Stimulated activated CD4-positive, alpha-beta T cell treated with anti-CD3 and anti-CD28 coated beads, Interleukin-12 subunit alpha, Interleukin-12 subunit beta, amount 100 ng/mL, for 24 hours (primary cell): ENCODE results near the gene FLOT1.

ENCODE experiments used
- DNase-seq, 2 experiments: peaks; one replicate each; pipeline ENCODE4 v3.0.0-alpha.2; 2020; ENCODE audit warnings: low read depth in 2 of 2

Gene FLOT1, protein sequence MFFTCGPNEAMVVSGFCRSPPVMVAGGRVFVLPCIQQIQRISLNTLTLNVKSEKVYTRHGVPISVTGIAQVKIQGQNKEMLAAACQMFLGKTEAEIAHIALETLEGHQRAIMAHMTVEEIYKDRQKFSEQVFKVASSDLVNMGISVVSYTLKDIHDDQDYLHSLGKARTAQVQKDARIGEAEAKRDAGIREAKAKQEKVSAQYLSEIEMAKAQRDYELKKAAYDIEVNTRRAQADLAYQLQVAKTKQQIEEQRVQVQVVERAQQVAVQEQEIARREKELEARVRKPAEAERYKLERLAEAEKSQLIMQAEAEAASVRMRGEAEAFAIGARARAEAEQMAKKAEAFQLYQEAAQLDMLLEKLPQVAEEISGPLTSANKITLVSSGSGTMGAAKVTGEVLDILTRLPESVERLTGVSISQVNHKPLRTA

DNA sequence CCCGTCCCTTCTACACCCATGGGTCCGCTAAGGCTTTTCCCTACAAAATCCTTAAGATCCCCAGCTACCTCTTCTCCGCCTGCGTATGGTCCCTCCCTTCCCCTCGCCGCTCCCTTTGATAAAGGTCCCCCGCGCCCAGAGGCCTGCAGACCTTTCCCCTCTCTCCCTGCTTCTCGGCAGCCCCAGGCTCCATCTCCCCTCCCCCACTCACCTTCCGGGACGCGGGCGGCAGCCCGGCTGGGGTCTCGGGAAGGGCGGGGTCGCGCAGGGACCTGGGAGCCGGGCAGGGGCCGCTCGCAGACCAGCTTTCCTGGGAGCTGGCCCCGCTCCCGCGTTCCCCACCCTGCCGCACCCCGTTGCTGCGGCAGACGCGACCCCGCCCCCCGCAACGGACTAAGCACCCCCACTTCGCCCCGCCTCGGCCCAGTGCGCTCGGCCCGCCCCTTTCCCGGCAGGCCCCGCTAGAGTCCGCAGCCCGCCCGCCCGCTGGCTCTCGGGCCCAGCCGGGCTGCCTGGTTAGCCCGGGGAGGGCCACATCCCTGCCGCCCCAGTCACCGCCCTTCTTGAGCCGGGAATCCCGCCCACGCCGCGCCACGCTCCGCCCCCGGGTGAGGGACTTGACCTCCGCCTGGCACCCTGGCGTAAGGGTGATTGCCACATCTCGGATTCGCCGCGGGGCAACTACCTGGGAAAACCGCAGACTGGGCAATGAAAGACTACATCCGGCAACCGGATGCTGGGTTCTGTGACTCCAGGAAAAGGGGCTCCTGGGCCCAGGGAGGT lies at the start of gene FLOT1:
TSS of gene FLOT1 (minus strand) at position 372 of the 783 bp plus-strand sequence. CDS start 498 bp downstream, outside the sequence.
- DNase-seq: peak; percentile 90 to 97

DNA sequence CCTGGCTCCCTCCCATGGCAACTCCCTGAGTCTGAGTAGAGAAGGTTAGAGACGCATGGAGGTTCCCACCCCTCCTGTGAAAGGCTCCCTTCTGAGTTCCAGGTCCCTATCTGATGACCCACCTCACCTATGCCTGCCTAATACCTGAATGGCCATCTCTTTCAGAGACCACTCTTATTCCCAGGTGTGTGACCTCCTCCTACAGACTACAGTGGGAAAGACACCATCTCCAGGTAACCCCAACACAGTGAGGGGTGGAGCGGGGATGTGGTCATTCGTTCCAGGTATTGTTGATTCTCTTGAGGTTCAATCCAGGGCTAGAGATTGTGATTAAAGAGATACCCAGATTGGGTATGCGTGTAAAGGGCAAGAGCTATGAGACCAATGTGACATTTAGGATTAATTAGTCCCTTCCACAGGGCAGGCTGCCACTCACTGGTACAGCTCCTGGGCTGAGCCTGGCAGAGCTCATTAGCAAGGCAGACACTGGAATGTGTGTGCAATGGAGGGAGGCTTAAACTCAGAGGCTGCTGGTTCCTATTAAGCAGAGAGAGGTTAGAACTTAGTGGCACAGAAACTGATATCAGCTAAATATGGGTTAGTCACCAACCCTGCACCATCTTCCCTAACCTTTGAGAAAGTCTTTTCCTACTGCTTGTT lies 48.4 kb upstream of the FLOT1 start:
- DNase-seq: no peak

GRCh38 chr6:30789606-30790005 lies 47.1 kb upstream of the FLOT1 start:
- no peak for DNase-seq

GRCh38 chr6:30787954-30788353 lies 45.5 kb upstream of the FLOT1 start:
- DNase-seq: no peak

GRCh38 chr6:30782425-30783014 lies 40.0 kb upstream of the FLOT1 start:
- no peak for DNase-seq

DNA sequence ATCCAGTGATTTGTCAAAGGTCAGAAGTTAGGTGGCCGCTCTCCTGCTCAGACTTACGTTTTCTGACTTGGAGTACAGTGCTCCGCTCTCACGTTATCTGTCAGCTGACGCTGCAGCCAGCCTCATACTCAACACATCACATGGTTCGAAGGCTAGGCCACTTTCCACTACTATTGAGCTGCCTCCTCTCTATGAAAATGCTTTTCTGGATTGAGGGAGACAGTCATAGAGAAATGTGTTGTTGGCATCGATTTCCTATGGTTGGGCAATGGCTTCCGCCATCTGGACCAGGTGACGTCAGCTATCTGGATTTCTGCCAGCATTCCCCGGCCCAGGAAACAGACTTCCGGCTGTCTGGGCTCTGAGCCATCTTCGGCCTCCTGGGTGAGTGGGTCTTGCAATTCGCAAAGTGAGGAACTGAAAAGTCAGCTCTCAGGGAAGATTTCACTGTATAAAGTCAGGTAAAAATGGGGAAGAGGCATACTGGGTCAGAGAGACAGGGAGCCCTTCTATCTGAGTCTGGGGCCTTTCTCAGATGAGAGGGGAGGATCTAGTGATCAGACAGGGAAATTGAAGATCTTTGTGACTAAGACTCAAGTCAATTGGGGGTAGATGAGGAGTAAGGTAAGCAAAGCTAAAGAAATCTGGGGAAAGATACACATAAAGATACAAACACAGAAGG lies 39.4 kb upstream of the FLOT1 start:
- DNase-seq: peak in 1 of 2 experiments; percentile 46

- no peak for DNase-seq
Measured at GRCh38 chr6:30781395-30781742, 38.9 kb upstream of the FLOT1 start.

DNA sequence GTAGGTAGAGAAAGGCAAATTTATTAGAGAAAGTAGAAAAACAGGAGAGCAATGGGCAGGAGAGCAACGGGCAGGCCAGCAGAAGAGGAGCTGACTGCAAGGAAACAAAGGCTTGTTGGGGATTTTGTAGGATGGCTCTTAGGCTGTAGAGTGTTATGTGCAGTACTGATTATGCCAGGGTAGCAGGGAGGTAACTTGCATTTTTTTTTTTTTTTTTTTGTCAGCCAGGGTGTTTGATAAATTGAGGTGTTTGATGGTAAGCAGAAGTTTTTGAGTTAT lies 38.1 kb upstream of the FLOT1 start:
- no peak for DNase-seq

GRCh38 chr6:30779850-30780641 lies 37.6 kb upstream of the FLOT1 start:
- no peak for DNase-seq

DNA sequence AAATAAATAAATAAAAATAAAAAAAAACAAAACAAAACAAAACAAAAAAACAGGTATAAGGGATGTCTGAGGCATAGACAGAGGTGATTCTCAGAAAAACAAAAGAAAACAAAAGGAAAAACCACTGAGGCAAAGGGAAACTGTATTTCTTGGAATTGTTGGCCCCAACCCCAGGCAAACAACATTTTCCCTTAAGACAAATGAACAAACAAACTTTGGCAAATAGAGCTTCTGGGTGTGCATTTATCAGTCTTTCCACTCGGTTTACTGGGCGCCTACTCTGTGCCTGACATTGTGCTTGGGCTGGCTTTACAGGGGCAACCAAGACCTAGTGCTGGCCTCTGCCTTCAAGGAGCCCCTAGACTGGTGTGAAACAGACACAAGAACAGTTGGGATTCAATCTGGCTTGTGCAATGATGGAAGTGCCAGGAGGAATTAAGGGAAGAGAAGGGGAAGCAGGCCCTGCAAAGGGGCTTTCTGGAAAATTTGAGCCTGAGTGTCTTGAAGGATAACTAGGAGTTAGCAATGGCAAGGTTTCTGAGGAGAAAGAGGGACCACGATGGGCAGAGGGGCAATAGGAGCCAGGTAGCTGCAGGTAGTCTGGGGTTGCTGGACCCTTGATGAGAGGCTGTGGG lies 35.6 kb upstream of the FLOT1 start:
- no peak for DNase-seq

- no peak for DNase-seq
Measured at GRCh38 chr6:30777155-30777485, 34.6 kb upstream of the FLOT1 start.

- no peak for DNase-seq
Measured at GRCh38 chr6:30776390-30777154, 34.1 kb upstream of the FLOT1 start.

DNA sequence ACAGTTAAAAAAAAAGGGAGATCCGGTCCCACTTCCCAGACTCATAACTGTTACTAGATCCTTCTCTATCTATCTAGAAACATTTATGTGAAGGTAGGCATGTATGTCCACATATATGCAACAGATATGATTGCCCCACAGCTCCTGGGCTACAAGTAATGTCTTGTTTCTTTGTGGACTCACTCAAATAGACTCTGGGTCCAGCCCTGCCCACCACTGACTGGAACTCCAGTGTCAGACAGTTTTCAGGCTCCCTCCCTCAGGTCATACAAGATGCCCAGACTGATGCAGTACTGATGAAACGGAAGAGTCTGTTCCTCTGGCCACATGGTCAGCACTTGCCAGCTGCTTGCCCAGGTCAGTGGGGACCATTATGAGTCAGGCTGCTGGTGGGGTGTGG lies 32.6 kb upstream of the FLOT1 start:
- DNase-seq: no peak

DNA sequence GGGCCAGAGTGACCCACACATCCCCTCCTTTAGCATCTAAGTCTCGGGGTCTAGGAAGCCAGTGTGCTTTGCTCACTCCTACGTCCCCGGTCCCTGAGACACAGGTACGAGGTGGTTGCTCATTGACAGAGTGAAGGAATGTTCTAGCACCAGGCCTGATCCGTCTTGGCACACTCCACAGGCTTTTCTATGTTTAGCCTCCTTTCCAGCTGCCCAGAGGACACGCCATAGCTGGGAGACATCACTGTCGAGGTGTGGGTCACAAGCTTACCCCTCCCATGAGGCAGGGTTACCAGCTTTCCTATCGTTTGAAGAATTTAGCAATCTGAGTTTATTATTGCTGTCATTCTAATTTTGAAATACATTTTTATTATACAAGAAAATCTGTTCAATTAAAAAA lies 32.2 kb upstream of the FLOT1 start:
- no peak for DNase-seq

DNA sequence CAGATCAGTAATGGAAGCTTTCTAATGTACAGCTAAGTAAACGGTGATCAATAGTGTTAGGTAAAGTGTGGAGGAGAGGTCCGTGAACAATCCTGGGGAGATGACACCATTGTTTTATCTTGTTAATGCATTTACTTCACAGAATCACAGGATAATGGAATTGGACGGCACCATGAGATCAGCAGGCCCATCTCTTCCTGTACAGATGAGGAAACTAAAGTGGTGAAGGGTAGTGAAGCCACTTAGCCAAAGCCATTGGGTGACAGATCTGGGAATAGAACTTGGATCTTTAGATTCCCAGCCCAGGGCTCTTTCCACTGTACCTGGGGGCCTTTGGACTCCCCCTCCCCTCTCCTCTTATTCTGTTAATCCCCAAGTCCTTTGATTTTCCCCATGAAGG lies 28.1 kb upstream of the FLOT1 start:
- DNase-seq: no peak

DNA sequence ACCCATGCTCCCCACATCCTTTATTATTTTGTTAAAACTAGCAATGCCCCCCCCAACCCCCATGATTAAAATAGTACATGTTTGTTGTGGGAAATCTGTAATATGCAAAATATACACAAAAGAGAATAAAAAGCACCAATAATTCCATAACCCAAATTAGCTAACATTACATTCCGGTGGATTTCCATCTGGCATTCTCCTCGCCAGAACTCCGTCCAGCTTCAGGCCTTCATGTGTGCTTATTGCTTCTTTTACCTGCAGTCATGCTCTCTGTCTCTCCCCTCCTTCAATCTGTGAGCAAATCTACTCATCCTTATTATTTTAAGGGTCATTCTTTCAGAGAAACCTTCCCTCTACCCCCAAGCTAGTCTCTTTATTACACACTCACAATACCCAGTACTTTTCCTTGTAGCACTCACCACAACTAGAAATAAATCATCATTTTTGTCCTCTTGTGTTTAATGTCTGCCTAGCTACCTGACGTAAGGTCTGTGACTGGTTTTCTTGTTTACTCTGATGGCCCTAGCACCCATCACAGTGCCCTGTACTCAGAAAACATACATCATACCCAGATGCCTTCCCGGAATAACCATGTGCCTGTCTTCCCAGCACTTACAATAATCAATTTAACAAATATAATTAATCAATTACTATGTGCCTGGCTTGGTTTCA lies 27.5 kb upstream of the FLOT1 start:
- DNase-seq: no peak

GRCh38 chr6:30769088-30769852 lies 26.8 kb upstream of the FLOT1 start:
- DNase-seq: peak; percentile 74 to 83

DNA sequence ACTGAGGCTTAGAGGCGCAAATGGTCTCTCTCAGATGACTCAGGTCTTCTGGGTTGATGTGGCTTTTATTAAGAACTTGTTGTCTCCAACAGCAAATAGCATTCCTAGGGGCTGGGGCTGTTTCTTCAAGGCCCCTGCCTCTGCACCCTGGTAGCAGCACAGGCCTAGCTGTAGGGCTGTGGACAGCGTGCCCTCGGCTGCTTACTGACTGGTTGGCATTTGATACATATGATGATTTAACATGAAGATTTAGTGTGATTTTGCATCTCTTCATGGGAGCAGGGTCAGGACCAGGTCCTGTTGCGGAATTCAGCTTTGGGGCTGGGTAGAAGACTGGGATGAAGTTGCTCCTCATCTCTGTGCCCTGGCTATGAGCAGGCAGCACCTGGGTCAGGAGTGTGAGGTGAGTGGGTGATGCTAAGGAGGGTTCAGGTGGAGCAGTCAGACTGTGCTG lies 26.2 kb upstream of the FLOT1 start:
- DNase-seq: peak in 1 of 2 experiments; percentile 19

- DNase-seq: no peak
Measured at GRCh38 chr6:30767944-30768301, 25.4 kb upstream of the FLOT1 start.
